HG03342 (cell line): ENCODE results near the gene FHAD1.

Experiments
- ATAC-seq: cut with Tn5 transposase; IDR thresholded peaks from one replicate; pipeline ENCODE4 v1.9.1; 2021; ENCODE audit warnings: mild to moderate bottlenecking, moderate library complexity; ENCODE audit not compliant: unreplicated experiment

FHAD1 gene

DNA sequence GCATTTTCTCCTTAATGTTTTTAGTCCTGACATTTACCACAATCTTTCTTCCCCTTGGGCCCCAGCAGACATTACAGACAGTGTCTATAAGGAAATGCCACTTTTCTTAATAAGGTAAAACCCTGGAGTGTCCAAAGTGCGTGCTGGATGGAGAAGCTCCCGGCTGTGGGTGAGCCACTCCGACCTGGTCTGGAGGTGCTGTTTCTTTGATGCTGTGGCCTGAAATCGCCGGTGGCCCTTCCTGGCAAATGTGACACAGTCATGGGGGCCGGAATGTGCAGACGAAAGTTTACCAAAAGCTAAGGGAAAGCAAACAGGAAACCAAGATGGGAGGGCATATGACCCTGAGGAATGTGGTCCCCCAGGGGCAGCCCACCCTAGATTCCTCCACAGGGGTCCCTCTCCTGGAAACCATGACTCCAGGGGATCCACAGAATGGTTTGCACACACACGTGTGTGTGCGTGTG lies 77.9 kb downstream of the FHAD1 start:
- no peak for ATAC-seq

DNA sequence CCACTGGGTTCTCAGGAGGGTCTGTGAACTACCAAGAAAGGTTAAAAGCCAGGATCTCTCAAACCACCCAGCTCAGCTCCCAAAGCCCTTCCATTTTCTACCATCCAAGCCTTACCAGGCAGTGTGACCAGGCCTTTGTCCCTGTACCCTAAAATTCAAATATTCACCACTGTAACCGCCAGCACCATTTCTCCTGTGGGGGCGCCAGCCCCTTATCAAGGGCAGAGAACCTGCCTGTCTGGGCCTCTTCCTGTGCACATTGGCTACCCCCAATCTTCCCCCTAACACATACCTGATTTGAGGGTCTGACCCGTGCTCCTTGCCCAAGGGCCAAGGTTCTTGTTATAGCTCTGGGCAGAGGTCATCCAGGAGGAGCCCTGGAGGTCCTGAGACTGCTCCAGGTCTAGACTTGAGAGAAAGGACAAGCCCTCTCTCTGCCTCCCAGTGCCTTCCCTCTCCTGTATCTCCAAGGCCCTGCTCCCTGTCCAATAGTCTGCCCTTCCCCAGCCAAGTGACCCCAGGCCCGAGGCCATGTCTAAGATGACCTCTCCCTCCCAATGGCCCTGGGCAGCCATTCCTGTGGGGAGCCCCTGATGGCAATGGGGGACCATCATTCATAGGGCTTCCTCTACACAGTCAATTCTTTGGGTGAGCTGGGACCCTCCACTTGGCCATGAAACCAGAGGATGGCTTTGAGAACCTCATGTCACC lies 78.5 kb downstream of the FHAD1 start:
- no peak for ATAC-seq

GRCh38 chr1:15326691-15327588 lies 79.9 kb downstream of the FHAD1 start:
- ATAC-seq: no peak

GRCh38 chr1:15328351-15329103 lies 81.5 kb downstream of the FHAD1 start:
- ATAC-seq: no peak

GRCh38 chr1:15329104-15329820 lies 82.2 kb downstream of the FHAD1 start:
- ATAC-seq: no peak

DNA sequence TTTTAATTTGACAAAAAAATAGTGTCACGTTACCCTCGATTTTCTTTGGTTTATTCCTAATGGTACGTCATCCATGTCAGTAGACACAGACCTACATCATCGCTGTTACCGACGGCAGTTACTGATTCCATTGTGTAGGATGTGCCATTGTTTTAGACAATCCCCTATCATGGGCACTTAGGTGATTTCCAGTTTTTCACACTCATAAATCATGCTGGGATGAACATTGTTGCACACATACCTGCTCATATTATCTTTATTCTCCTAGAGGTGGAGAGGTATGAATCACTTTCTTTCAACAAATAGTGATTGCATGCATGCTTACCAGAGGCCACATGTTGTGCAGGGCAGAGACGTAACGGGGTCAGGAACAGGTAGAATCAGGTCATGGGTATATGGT lies 83.0 kb downstream of the FHAD1 start:
- no peak for ATAC-seq

- ATAC-seq: no peak
Observed at GRCh38 chr1:15331180-15331579, 84.2 kb downstream of the FHAD1 start.

DNA sequence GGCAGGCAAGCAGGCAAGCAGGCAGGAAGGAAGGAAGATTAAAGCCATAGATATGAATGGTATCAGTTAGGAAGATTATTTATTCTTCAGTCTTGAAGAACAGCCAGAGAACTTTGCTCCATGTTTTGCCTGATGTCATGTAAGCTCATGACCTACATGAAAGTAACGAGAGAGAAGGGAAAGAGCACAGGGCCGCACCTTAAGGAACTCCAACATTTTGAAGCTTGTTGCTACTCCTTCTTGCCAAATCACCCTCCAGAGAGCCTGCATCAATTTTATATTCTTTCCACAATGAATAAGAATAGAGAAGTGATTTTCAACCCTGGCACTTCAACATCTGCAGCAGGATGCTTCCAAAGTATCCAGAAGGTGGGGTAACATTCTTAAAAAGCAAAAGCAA lies 84.7 kb downstream of the FHAD1 start:
- ATAC-seq: no peak

GRCh38 chr1:15332525-15332924 lies 85.5 kb downstream of the FHAD1 start:
- ATAC-seq: no peak

- no peak for ATAC-seq
Observed at GRCh38 chr1:15332952-15333715, 86.1 kb downstream of the FHAD1 start.

- no peak for ATAC-seq
Observed at GRCh38 chr1:15334995-15335394, 88.0 kb downstream of the FHAD1 start.

GRCh38 chr1:15336866-15337265 lies 89.8 kb downstream of the FHAD1 start:
- ATAC-seq: no peak

GRCh38 chr1:15337656-15338402 lies 90.8 kb downstream of the FHAD1 start:
- ATAC-seq: no peak

GRCh38 chr1:15339570-15339969 lies 92.5 kb downstream of the FHAD1 start:
- ATAC-seq: no peak

DNA sequence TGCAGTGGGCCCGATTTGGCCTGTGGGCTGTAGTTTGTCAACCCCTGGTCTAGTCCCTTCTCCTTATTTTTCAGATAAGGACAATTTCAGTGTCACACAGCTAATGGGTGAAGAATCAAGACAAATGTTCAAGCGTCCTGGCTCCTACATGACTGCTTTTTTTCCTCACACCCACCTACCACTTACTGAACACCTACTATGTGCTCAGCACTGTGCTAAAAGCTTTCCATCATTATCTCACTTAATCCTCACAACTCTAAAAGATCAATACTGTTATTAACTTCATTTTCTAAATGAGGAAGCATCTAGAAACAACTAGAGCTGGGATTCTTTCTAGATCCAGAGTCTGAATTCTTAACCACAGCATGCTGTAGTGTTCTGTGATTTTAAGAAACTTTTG lies 94.2 kb downstream of the FHAD1 start:
- ATAC-seq: no peak

DNA sequence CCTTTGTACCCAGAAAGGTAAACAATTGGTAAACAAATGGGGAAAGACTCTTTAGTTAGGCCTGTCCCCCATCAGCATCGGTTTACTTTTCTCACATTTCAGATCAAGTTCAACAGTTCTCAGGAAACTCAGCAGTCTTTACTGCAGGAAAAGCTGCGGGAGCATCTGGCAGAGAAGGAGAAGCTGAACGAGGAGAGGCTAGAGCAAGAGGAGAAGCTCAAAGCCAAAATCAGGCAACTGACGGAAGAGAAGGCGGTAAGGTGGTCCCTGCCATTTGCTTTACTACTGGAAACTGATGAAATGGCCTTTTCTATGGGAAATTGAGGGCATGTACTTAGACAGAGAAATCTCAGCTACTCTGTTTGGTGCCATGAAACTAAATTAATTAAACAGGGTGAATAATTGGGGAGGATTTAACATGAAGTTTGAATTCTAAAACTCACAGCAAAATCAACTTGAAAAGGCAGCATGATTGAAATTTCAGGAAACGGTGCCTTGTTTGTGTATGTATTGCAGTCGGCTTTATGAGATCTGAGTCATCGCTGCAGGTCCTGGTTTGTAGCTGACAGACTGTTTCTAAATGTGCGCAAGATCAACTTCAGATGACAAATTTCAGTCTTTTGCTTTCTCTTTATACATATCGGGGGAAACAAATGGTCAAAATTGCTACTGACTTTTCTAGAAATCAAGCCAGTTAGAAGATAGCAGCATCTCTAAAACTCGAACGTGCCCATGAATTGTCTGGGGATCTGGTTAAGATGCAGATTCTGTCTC lies 94.8 kb downstream of the FHAD1 start:
- no peak for ATAC-seq

GRCh38 chr1:15342408-15342967 lies 95.5 kb downstream of the FHAD1 start:
- no peak for ATAC-seq

- no peak for ATAC-seq
Observed at GRCh38 chr1:15343099-15343498, 96.1 kb downstream of the FHAD1 start.
